ENCODE data around the gene PRDM16.

DNA sequence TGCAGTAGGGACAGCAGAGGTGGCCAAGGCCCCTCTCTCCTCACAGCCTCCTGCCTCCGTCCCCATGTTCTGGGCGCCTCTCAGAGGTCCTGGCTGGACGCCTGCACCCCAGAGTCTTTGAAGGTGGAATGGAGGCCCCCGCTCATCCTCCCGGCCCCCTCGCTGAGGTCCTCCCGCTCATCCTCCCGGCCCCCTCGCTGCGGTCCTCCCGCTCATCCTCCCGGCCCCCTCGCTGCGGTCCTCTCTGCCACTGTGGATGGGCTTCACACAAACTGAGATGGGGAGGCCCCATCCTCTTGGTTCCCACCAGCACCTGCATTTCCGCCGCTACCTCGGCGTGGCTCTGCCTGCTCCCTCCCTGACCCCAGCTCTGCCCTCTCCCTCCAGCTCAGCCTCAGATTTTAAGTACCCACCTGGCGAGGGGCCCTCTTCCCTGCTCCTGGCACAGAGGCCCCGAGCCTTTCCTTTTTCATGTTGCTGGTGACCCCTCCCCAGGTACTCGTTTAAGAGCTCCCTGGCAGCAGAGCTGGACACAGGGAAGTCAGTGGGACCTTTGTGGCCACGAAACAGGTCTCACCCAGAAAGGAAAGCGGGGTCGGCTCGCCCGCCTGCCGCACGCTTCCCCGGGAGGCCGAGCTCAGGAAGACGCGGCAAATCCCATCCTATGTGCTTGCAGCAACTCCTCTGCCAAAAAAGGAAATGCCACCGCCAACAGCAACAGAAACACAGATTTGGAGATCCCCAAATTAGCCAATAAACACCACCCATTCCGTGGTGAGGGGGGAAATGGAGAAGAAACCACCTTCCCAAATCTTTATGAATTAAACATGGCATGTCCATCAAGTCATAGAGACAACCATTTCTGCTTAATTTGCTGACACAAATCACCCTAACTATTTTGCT is 143.7 kb downstream of the PRDM16 start:
- TF ChIP-seq CTCF (conservative IDR thresholded peaks at IDR 0.05) (no peak), ZFX (IDR thresholded peaks at IDR 0.05) (no peak)

All from C4-2B (cell line).